ENCODE results near the gene CEP70.

Gene CEP70

DNA sequence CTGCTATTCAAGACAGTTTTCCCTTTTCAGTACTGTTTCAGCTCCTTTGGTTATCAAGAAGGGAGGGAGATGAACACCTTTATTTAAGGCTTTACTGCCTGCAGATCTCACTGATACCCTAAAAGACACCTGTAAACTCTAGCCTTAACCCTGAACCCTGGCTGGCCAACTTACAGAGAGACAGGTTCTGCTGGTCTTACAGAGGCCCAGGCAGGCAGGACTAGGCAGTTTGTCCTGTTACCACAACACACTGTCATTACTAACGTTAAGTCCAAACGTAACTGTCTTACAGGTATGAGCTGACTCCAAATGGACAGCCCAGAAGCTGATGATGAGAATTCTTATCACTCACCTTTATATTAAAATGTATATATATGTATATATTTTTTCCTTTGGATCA lies 117.5 kb downstream of the CEP70 start:
- TF ChIP-seq ZNF8 (CRISPR knock-in tag; IDR thresholded peaks at IDR 0.05) (no peak), CSDC2 (CRISPR knock-in tag; IDR thresholded peaks at IDR 0.05) (no peak), TOX (CRISPR knock-in tag; IDR thresholded peaks at IDR 0.05; ENCODE audit: borderline replicate concordance) (no peak), ZFP30 (CRISPR knock-in tag; IDR thresholded peaks at IDR 0.05) (no peak), BACH2 (CRISPR knock-in tag; IDR thresholded peaks at IDR 0.05; ENCODE audit: borderline replicate concordance) (no peak), OSR1 (CRISPR knock-in tag; IDR thresholded peaks at IDR 0.05) (no peak), ZC3H10 (CRISPR knock-in tag; IDR thresholded peaks at IDR 0.05) (no peak), RARB (CRISPR knock-in tag; IDR thresholded peaks at IDR 0.05) (no peak)
- TF ChIP-seq, protein P1, sequence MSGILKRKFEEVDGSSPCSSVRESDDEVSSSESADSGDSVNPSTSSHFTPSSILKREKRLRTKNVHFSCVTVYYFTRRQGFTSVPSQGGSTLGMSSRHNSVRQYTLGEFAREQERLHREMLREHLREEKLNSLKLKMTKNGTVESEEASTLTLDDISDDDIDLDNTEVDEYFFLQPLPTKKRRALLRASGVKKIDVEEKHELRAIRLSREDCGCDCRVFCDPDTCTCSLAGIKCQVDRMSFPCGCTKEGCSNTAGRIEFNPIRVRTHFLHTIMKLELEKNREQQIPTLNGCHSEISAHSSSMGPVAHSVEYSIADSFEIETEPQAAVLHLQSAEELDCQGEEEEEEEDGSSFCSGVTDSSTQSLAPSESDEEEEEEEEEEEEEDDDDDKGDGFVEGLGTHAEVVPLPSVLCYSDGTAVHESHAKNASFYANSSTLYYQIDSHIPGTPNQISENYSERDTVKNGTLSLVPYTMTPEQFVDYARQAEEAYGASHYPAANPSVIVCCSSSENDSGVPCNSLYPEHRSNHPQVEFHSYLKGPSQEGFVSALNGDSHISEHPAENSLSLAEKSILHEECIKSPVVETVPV (CRISPR knock-in tag; IDR thresholded peaks at IDR 0.05): no peak
- TF ChIP-seq, protein P2, sequence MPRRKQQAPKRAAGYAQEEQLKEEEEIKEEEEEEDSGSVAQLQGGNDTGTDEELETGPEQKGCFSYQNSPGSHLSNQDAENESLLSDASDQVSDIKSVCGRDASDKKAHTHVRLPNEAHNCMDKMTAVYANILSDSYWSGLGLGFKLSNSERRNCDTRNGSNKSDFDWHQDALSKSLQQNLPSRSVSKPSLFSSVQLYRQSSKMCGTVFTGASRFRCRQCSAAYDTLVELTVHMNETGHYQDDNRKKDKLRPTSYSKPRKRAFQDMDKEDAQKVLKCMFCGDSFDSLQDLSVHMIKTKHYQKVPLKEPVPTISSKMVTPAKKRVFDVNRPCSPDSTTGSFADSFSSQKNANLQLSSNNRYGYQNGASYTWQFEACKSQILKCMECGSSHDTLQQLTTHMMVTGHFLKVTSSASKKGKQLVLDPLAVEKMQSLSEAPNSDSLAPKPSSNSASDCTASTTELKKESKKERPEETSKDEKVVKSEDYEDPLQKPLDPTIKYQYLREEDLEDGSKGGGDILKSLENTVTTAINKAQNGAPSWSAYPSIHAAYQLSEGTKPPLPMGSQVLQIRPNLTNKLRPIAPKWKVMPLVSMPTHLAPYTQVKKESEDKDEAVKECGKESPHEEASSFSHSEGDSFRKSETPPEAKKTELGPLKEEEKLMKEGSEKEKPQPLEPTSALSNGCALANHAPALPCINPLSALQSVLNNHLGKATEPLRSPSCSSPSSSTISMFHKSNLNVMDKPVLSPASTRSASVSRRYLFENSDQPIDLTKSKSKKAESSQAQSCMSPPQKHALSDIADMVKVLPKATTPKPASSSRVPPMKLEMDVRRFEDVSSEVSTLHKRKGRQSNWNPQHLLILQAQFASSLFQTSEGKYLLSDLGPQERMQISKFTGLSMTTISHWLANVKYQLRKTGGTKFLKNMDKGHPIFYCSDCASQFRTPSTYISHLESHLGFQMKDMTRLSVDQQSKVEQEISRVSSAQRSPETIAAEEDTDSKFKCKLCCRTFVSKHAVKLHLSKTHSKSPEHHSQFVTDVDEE (CRISPR knock-in tag; IDR thresholded peaks at IDR 0.05): no peak
- no peak for ATAC-seq

GRCh38 chr3:138474163-138474562 lies 119.9 kb downstream of the CEP70 start:
- no peak for ATAC-seq
- TF ChIP-seq BACH2 (CRISPR knock-in tag; IDR thresholded peaks at IDR 0.05; ENCODE audit: borderline replicate concordance) (no peak), RARB (CRISPR knock-in tag; IDR thresholded peaks at IDR 0.05) (no peak), ZNF565 (CRISPR knock-in tag; conservative IDR thresholded peaks at IDR 0.05; ENCODE audit: low read depth) (no peak), ZC3H10 (CRISPR knock-in tag; IDR thresholded peaks at IDR 0.05) (no peak), POU6F1 (CRISPR knock-in tag; IDR thresholded peaks at IDR 0.05; ENCODE audit: borderline replicate concordance, low read depth) (no peak), ZFP3 (CRISPR knock-in tag; IDR thresholded peaks at IDR 0.05) (no peak), ESRRG (CRISPR knock-in tag; IDR thresholded peaks at IDR 0.05) (no peak), TCF4 (CRISPR knock-in tag; IDR thresholded peaks at IDR 0.05; ENCODE audit: borderline replicate concordance) (no peak), TOX (CRISPR knock-in tag; IDR thresholded peaks at IDR 0.05; ENCODE audit: borderline replicate concordance) (no peak), SNAI2 (CRISPR knock-in tag; IDR thresholded peaks at IDR 0.05) (no peak), CSDC2 (CRISPR knock-in tag; IDR thresholded peaks at IDR 0.05) (no peak), ZNF8 (CRISPR knock-in tag; IDR thresholded peaks at IDR 0.05) (no peak), ARNTL (CRISPR knock-in tag; IDR thresholded peaks at IDR 0.05; ENCODE audit: borderline replicate concordance, low read depth) (no peak)
- TF ChIP-seq, protein P1 (CRISPR knock-in tag; IDR thresholded peaks at IDR 0.05): no peak
- TF ChIP-seq, protein P3, sequence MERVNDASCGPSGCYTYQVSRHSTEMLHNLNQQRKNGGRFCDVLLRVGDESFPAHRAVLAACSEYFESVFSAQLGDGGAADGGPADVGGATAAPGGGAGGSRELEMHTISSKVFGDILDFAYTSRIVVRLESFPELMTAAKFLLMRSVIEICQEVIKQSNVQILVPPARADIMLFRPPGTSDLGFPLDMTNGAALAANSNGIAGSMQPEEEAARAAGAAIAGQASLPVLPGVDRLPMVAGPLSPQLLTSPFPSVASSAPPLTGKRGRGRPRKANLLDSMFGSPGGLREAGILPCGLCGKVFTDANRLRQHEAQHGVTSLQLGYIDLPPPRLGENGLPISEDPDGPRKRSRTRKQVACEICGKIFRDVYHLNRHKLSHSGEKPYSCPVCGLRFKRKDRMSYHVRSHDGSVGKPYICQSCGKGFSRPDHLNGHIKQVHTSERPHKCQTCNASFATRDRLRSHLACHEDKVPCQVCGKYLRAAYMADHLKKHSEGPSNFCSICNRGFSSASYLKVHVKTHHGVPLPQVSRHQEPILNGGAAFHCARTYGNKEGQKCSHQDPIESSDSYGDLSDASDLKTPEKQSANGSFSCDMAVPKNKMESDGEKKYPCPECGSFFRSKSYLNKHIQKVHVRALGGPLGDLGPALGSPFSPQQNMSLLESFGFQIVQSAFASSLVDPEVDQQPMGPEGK (CRISPR knock-in tag; IDR thresholded peaks at IDR 0.05; ENCODE audit: borderline replicate concordance): no peak

GRCh38 chr3:138473391-138473790 lies 120.7 kb downstream of the CEP70 start:
- ATAC-seq: no peak

More at GRCh38 chr3:138473391-138473790, 120.7 kb downstream of the CEP70 start:
- TF ChIP-seq ZNF70 (CRISPR knock-in tag; IDR thresholded peaks at IDR 0.05) (no peak), OSR1 (CRISPR knock-in tag; IDR thresholded peaks at IDR 0.05) (no peak), ZFP30 (CRISPR knock-in tag; IDR thresholded peaks at IDR 0.05) (no peak), GLIS3 (CRISPR knock-in tag; IDR thresholded peaks at IDR 0.05) (no peak), ZC3H10 (CRISPR knock-in tag; IDR thresholded peaks at IDR 0.05) (no peak), CREB5 (CRISPR knock-in tag; IDR thresholded peaks at IDR 0.05; ENCODE audit: low read depth) (no peak), BACH2 (CRISPR knock-in tag; IDR thresholded peaks at IDR 0.05; ENCODE audit: borderline replicate concordance) (no peak), ZFP3 (CRISPR knock-in tag; IDR thresholded peaks at IDR 0.05) (no peak), TOX (CRISPR knock-in tag; IDR thresholded peaks at IDR 0.05; ENCODE audit: borderline replicate concordance) (no peak), PPARA (CRISPR knock-in tag; IDR thresholded peaks at IDR 0.05; ENCODE audit: borderline replicate concordance) (no peak), TCF4 (CRISPR knock-in tag; IDR thresholded peaks at IDR 0.05; ENCODE audit: borderline replicate concordance) (no peak), SNAI2 (CRISPR knock-in tag; IDR thresholded peaks at IDR 0.05) (no peak), RARB (CRISPR knock-in tag; IDR thresholded peaks at IDR 0.05) (no peak), ZNF8 (CRISPR knock-in tag; IDR thresholded peaks at IDR 0.05) (no peak), CSDC2 (CRISPR knock-in tag; IDR thresholded peaks at IDR 0.05) (no peak)
- TF ChIP-seq, protein P3 (CRISPR knock-in tag; IDR thresholded peaks at IDR 0.05; ENCODE audit: borderline replicate concordance): no peak
- TF ChIP-seq, protein P1 (CRISPR knock-in tag; IDR thresholded peaks at IDR 0.05): no peak
